Measurements from ENCODE around the gene IL20. TPM values are rescaled to one million over a fixed set of nuclear protein-coding genes. Genes with fewer than 3 reads are reported as not detected.

The IL20 gene
- total and polyA plus RNA-seq, 2 of the 13 experiments (the other 11 are each of a cell fraction or from before 2014, with no cell fraction given) = 0.05 TPM; not detected in 1

DNA sequence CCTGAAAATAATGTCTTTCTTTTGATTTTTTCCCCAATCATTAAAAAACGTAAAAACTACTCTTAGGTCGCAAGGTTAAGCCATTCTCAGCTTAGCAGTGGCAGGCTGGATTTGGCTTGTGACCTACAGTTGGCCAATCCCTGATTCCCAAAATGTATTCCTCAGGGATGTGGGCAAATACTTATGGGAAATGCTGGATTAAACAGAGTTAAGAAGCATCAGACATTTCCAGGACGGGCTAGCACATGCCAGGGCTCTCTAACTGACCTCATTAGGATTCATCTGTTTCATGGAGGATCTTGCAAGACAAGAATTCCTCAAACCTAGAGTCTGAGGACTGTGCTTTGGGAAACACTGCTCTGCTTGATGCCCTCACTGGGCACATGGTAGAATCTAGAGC, 30.8 kb downstream of the IL20 start (continued):
- TF ChIP-seq ZFP36L2 (CRISPR knock-in tag; IDR thresholded peaks at IDR 0.05) (no peak), EHMT2 (IDR thresholded peaks at IDR 0.05; ENCODE audit: borderline replicate concordance, low read depth, low read length) (no peak), FLYWCH1 (CRISPR knock-in tag; IDR thresholded peaks at IDR 0.05) (no peak)

DNA sequence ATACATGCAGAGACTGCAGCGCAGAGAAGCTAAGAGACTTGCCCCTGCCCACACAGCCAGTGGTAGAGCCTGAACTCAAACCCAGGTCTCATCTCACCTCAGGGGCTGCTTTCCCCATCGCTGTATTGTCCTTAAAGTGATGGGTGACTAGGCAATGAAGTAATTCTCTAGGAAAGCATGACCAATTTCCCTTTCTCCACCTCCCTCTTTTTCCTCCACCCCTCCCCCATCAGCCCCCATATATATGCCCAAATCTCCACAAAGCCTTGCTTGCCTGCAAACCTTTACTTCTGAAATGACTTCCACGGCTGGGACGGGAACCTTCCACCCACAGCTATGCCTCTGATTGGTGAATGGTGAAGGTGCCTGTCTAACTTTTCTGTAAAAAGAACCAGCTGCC, 31.8 kb downstream of the IL20 start, which contains the start of gene IL24:
Gene IL24 (plus strand): TSS at position 269 of the 400 bp plus-strand sequence. CDS start 390 bp downstream, outside the sequence.
- no peaks in the 10 kb centered on the region for H3K4me1 ChIP-seq (ENCODE audit: insufficient read depth, low read length)
- H3K4me3 ChIP-seq (replicated peaks in 1 of 3; ENCODE audit: insufficient read depth in 1 of 3, low read depth in 2 of 3, low read length in 3 of 3) = no peak within 1 kb of the TSS

More for the DNA sequence above, 31.8 kb downstream of the IL20 start, which contains the start of gene IL24:
- Histone ChIP-seq H3K27me3 (ENCODE audit: control insufficient read depth in 1 of 2, insufficient read depth in 2 of 2, low read length in 2 of 2) (peaks cover 1 to 37% of the 10 kb centered on the region in 2 experiments; a peak in 3 of 5 replicates), H2AFZ (ENCODE audit: low read length) (no peak within 1 kb of the TSS), H3K79me2 (ENCODE audit: insufficient read depth, low read length) (no peaks in the 10 kb centered on the region), H4K20me1 (ENCODE audit: insufficient read depth, low read length) (no peaks in the 10 kb centered on the region), H3K4me2 (ENCODE audit: low read depth, low read length) (no peak within 1 kb of the TSS), H3K9me3 (ENCODE audit: low read length) (no peaks in the 10 kb centered on the region), H3K9ac (ENCODE audit: insufficient read depth, low read depth, low read length) (no peak within 1 kb of the TSS), H3K27ac (ENCODE audit: extremely low read length, insufficient read depth, low read length) (no peak within 1 kb of the TSS), H3K36me3 (replicated peaks in 1 of 2; ENCODE audit: control insufficient read depth in 1 of 2, insufficient read depth in 2 of 2, low read length in 2 of 2) (no peaks in the 10 kb centered on the region)
- intact Hi-C loops (cut with micrococcal nuclease; ENCODE audit: unreplicated experiment) (no loop called here), in situ Hi-C loops (cut with HindIII; ENCODE audit: extremely low pct_ligation_motif_present, low pct_unique_long_range_greater_than_20kb) (no loop called here)
- no peak for DNase-seq (ENCODE audit: low spot score)
- ATAC-seq = no peak
- BruUV-seq (replicated peaks) = no TSS peak
- TF ChIP-seq ATF1 (CRISPR knock-in tag; IDR thresholded peaks at IDR 0.05) (no peak), RCOR2 (CRISPR knock-in tag; IDR thresholded peaks at IDR 0.05) (no peak), CREM (IDR thresholded peaks at IDR 0.05) (no peak), CREM (CRISPR knock-in tag; IDR thresholded peaks at IDR 0.05) (no peak), RFXANK (CRISPR knock-in tag; IDR thresholded peaks at IDR 0.05) (no peak), PCBP2 (optimal IDR thresholded peaks at IDR 0.05; ENCODE audit: low read depth, low read length, poor library complexity, severe bottlenecking) (no peak), ZNF280D (CRISPR knock-in tag; IDR thresholded peaks at IDR 0.05) (no peak)
- TF ChIP-seq, protein P1, sequence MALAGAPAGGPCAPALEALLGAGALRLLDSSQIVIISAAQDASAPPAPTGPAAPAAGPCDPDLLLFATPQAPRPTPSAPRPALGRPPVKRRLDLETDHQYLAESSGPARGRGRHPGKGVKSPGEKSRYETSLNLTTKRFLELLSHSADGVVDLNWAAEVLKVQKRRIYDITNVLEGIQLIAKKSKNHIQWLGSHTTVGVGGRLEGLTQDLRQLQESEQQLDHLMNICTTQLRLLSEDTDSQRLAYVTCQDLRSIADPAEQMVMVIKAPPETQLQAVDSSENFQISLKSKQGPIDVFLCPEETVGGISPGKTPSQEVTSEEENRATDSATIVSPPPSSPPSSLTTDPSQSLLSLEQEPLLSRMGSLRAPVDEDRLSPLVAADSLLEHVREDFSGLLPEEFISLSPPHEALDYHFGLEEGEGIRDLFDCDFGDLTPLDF (CRISPR knock-in tag; IDR thresholded peaks at IDR 0.05) = no peak
- 12% methylated on average over 4 of the region's 4 CpGs for WGBS (ENCODE audit: low lambda C conversion rate)
- ChIA-PET POLR2A (no interaction called here), CTCF (ENCODE audit: low intra/inter-chr PET ratio, low total read pairs) (no interaction called here)
- no peak for FAIRE-seq
